ENCODE measurements around the gene SPAG16.

Gene SPAG16

GRCh38 chr2:214255046-214255445, 970.8 kb downstream of the SPAG16 start:
- Histone ChIP-seq H3K27ac (no peak overlapping the region), H3K27me3 (no peaks in the 10 kb centered on the region), H3K36me3 (no peaks in the 10 kb centered on the region), H3K4me1 (no peaks in the 10 kb centered on the region), H3K4me3 (no peak overlapping the region), H3K9me3 (no peaks in the 10 kb centered on the region)
- intact Hi-C loops (cut with DNase I; ENCODE audit: low total_unique reads) = no loop called here
- TF ChIP-seq, protein P1, sequence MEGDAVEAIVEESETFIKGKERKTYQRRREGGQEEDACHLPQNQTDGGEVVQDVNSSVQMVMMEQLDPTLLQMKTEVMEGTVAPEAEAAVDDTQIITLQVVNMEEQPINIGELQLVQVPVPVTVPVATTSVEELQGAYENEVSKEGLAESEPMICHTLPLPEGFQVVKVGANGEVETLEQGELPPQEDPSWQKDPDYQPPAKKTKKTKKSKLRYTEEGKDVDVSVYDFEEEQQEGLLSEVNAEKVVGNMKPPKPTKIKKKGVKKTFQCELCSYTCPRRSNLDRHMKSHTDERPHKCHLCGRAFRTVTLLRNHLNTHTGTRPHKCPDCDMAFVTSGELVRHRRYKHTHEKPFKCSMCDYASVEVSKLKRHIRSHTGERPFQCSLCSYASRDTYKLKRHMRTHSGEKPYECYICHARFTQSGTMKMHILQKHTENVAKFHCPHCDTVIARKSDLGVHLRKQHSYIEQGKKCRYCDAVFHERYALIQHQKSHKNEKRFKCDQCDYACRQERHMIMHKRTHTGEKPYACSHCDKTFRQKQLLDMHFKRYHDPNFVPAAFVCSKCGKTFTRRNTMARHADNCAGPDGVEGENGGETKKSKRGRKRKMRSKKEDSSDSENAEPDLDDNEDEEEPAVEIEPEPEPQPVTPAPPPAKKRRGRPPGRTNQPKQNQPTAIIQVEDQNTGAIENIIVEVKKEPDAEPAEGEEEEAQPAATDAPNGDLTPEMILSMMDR (IDR thresholded peaks at IDR 0.05) = no peak
- DNase-seq = no peak

GRCh38 chr2:214261683-214262082, 977.4 kb downstream of the SPAG16 start:
- Histone ChIP-seq H3K4me3 (no peak overlapping the region), H3K27me3 (no peaks in the 10 kb centered on the region), H3K36me3 (no peaks in the 10 kb centered on the region), H3K9me3 (no peaks in the 10 kb centered on the region), H3K27ac (no peak overlapping the region), H3K4me1 (no peaks in the 10 kb centered on the region)
- TF ChIP-seq, protein P1 (IDR thresholded peaks at IDR 0.05) = no peak
- intact Hi-C loops (cut with DNase I; ENCODE audit: low total_unique reads) = no loop called here
- no peak for DNase-seq

DNA sequence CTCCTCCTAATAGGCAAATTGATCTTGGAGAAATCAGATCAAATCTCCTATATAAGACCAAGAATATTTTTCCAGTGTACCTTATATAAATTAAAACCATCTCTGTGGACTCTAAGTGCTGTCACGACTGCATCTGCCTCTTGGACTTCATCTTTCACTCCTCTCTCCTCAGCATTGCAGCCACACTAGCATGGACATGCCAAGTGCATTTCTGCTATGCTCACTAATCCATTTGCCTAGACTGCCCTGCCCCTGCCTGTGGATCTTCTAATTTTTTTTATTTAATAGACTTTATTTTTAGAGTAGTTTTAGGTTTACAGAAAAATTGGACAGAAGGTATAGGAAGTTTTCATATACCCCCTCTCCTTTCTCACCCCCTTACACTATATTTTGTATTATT, 979.9 kb downstream of the SPAG16 start:
- intact Hi-C loops (cut with DNase I; ENCODE audit: low total_unique reads) = no loop called here
- Histone ChIP-seq H3K27me3 (no peaks in the 10 kb centered on the region), H3K4me1 (no peaks in the 10 kb centered on the region), H3K4me3 (no peak overlapping the region), H3K36me3 (no peaks in the 10 kb centered on the region), H3K9me3 (peaks cover 0 to 2% (median 0%) of the 10 kb centered on the region in 3 donors), H3K27ac (no peak overlapping the region)
- no peak for DNase-seq
- TF ChIP-seq, protein P1 (IDR thresholded peaks at IDR 0.05) = no peak

- H3K4me3 ChIP-seq = no peak overlapping the region
- DNase-seq = no peak
- peaks cover 0 to 2% (median 0%) of the 10 kb centered on the region in 3 donors for H3K9me3 ChIP-seq
- H3K4me1 ChIP-seq = no peaks in the 10 kb centered on the region
- H3K36me3 ChIP-seq = no peaks in the 10 kb centered on the region
- H3K27ac ChIP-seq = no peak overlapping the region
- H3K27me3 ChIP-seq = no peaks in the 10 kb centered on the region
- TF ChIP-seq, protein P1 (IDR thresholded peaks at IDR 0.05) = no peak
- intact Hi-C loops (cut with DNase I; ENCODE audit: low total_unique reads) = no loop called here
These were observed 981.8 kb downstream of the SPAG16 start for GRCh38 chr2:214265991-214266489.

DNA sequence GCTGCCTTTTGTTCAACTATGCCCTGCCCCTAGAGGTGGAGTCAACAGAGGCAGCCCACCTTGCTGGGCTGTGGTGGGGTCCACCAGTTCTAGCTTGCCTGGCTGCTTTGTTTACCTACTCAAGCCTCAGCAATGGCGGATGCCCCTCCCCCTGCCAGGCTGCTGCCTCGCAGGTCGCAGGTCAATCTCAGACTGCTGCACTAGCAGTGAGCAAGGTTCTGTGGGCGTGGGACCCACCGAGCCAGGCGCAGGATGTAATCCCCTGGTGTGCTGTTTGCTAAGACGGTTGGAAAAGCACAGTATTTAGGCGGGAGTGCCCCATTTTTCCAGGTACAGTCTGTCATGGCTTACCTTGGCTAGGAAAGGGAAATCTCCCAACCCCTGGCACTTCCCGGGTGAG, 993.6 kb downstream of the SPAG16 start:
- intact Hi-C loops (cut with DNase I; ENCODE audit: low total_unique reads) = no loop called here
- TF ChIP-seq, protein P1 (IDR thresholded peaks at IDR 0.05) = no peak

GRCh38 chr2:214286011-214286410, 1001.7 kb downstream of the SPAG16 start:
- Histone ChIP-seq H3K4me1 (no peaks in the 10 kb centered on the region), H3K9me3 (no peaks in the 10 kb centered on the region), H3K27me3 (no peaks in the 10 kb centered on the region), H3K36me3 (no peaks in the 10 kb centered on the region), H3K4me3 (no peak overlapping the region), H3K27ac (no peak overlapping the region)
- intact Hi-C loops (cut with DNase I; ENCODE audit: low total_unique reads) = no loop called here
- DNase-seq = no peak
- TF ChIP-seq, protein P1 (IDR thresholded peaks at IDR 0.05) = no peak

More for the DNA sequence above, 993.6 kb downstream of the SPAG16 start:
- Histone ChIP-seq H3K9me3 (no peaks in the 10 kb centered on the region), H3K27me3 (no peaks in the 10 kb centered on the region), H3K4me1 (no peaks in the 10 kb centered on the region), H3K36me3 (no peaks in the 10 kb centered on the region), H3K27ac (no peak overlapping the region), H3K4me3 (no peak overlapping the region)
- DNase-seq = no peak

Measured in tibial artery (tissue), 4 donors.